ENCODE measurements around the gene CEP41. TPM values are rescaled to one million over a fixed set of nuclear protein-coding genes. Genes with fewer than 3 reads are reported as not detected.
A peak's percentile ranks its signal among the peaks of the same experiment; 100 is the strongest.

CEP41 gene
- total RNA-seq, 1 donor, result 9.8 TPM

GRCh38 chr7:130421684-130422083 is 19.1 kb downstream of the CEP41 start:
- no peak for DNase-seq (ENCODE audit: insufficient read length, low spot score, missing footprints)
- Histone ChIP-seq H4K20me1 (ENCODE audit: insufficient read depth, low read length) (no peaks in the 10 kb centered on the region), H3K79me2 (ENCODE audit: insufficient read depth, low read length) (no peaks in the 10 kb centered on the region), H3K27me3 (ENCODE audit: insufficient read depth, low read length) (no peaks in the 10 kb centered on the region), H3K36me3 (ENCODE audit: insufficient read depth, low read length) (no peaks in the 10 kb centered on the region), H3K4me2 (ENCODE audit: insufficient read depth, low read length) (peak overlapping the region; percentile 8), H2AFZ (ENCODE audit: low read length) (peak overlapping the region; percentile 22), H3K4me1 (ENCODE audit: insufficient read depth, low read length) (peaks cover 11% of the 10 kb centered on the region), H3K9me3 (ENCODE audit: low read depth, low read length) (no peaks in the 10 kb centered on the region), H3K4me3 (ENCODE audit: insufficient read depth, low read length) (no peak overlapping the region), H3K27ac (ENCODE audit: low read depth, low read length) (peak overlapping the region; percentile 46)
- TF ChIP-seq CTCF (IDR thresholded peaks at IDR 0.05; ENCODE audit: extremely low read depth, low read depth, low read length), result no peak

GRCh38 chr7:130420943-130421578 is 19.8 kb downstream of the CEP41 start:
- no peaks in the 10 kb centered on the region for H3K36me3 ChIP-seq (ENCODE audit: insufficient read depth, low read length)
- no peaks in the 10 kb centered on the region for H3K9me3 ChIP-seq (ENCODE audit: low read depth, low read length)
- no peaks in the 10 kb centered on the region for H4K20me1 ChIP-seq (ENCODE audit: insufficient read depth, low read length)
- H3K27ac ChIP-seq (ENCODE audit: low read depth, low read length), result peak overlapping the region; percentile 46
- no peak overlapping the region for H3K4me2 ChIP-seq (ENCODE audit: insufficient read depth, low read length)
- DNase-seq (ENCODE audit: insufficient read length, low spot score, missing footprints), result no peak
- H3K27me3 ChIP-seq (ENCODE audit: insufficient read depth, low read length), result no peaks in the 10 kb centered on the region
- H2AFZ ChIP-seq (ENCODE audit: low read length), result no peak overlapping the region
- no peak overlapping the region for H3K4me3 ChIP-seq (ENCODE audit: insufficient read depth, low read length)
- TF ChIP-seq CTCF (IDR thresholded peaks at IDR 0.05; ENCODE audit: extremely low read depth, low read depth, low read length), result no peak
- H3K79me2 ChIP-seq (ENCODE audit: insufficient read depth, low read length), result no peaks in the 10 kb centered on the region
- peaks cover 11% of the 10 kb centered on the region for H3K4me1 ChIP-seq (ENCODE audit: insufficient read depth, low read length)

- TF ChIP-seq CTCF (IDR thresholded peaks at IDR 0.05; ENCODE audit: extremely low read depth, low read depth, low read length), result no peak
These were observed 21.2 kb downstream of the CEP41 start for GRCh38 chr7:130419658-130420057.

GRCh38 chr7:130418306-130418705 is 22.5 kb downstream of the CEP41 start:
- TF ChIP-seq CTCF (IDR thresholded peaks at IDR 0.05; ENCODE audit: extremely low read depth, low read depth, low read length), result no peak

More at GRCh38 chr7:130419658-130420057, 21.2 kb downstream of the CEP41 start:
- H3K36me3 ChIP-seq (ENCODE audit: insufficient read depth, low read length), result no peaks in the 10 kb centered on the region
- no peaks in the 10 kb centered on the region for H3K9me3 ChIP-seq (ENCODE audit: low read depth, low read length)
- H3K4me3 ChIP-seq (ENCODE audit: insufficient read depth, low read length), result no peak overlapping the region
- H3K27ac ChIP-seq (ENCODE audit: low read depth, low read length), result no peak overlapping the region
- DNase-seq (ENCODE audit: insufficient read length, low spot score, missing footprints), result no peak
- H3K4me1 ChIP-seq (ENCODE audit: insufficient read depth, low read length), result peaks cover 11% of the 10 kb centered on the region
- no peaks in the 10 kb centered on the region for H3K79me2 ChIP-seq (ENCODE audit: insufficient read depth, low read length)
- no peaks in the 10 kb centered on the region for H3K27me3 ChIP-seq (ENCODE audit: insufficient read depth, low read length)
- H3K4me2 ChIP-seq (ENCODE audit: insufficient read depth, low read length), result no peak overlapping the region
- no peak overlapping the region for H2AFZ ChIP-seq (ENCODE audit: low read length)
- H4K20me1 ChIP-seq (ENCODE audit: insufficient read depth, low read length), result no peaks in the 10 kb centered on the region

More at GRCh38 chr7:130418306-130418705, 22.5 kb downstream of the CEP41 start:
- H3K4me1 ChIP-seq (ENCODE audit: insufficient read depth, low read length), result peaks cover 11% of the 10 kb centered on the region
- no peaks in the 10 kb centered on the region for H4K20me1 ChIP-seq (ENCODE audit: insufficient read depth, low read length)
- DNase-seq (ENCODE audit: insufficient read length, low spot score, missing footprints), result no peak
- H2AFZ ChIP-seq (ENCODE audit: low read length), result no peak overlapping the region
- no peak overlapping the region for H3K4me2 ChIP-seq (ENCODE audit: insufficient read depth, low read length)
- H3K27me3 ChIP-seq (ENCODE audit: insufficient read depth, low read length), result no peaks in the 10 kb centered on the region
- no peaks in the 10 kb centered on the region for H3K36me3 ChIP-seq (ENCODE audit: insufficient read depth, low read length)
- no peaks in the 10 kb centered on the region for H3K9me3 ChIP-seq (ENCODE audit: low read depth, low read length)
- no peak overlapping the region for H3K27ac ChIP-seq (ENCODE audit: low read depth, low read length)
- no peaks in the 10 kb centered on the region for H3K79me2 ChIP-seq (ENCODE audit: insufficient read depth, low read length)
- H3K4me3 ChIP-seq (ENCODE audit: insufficient read depth, low read length), result no peak overlapping the region
